ENCODE results near the gene RBM20. TPM values are rescaled to one million over a fixed set of nuclear protein-coding genes. Genes with fewer than 3 reads are reported as not detected.
"Not testable (repeated sequence)": the region's sequence is repeated elsewhere in the genome, so short reads cannot be mapped to it uniquely, and the experiment has no call there.

RBM20 gene
- total RNA-seq, 3 donors from 2014 or later, result 0.03 TPM; not detected in 2

DNA sequence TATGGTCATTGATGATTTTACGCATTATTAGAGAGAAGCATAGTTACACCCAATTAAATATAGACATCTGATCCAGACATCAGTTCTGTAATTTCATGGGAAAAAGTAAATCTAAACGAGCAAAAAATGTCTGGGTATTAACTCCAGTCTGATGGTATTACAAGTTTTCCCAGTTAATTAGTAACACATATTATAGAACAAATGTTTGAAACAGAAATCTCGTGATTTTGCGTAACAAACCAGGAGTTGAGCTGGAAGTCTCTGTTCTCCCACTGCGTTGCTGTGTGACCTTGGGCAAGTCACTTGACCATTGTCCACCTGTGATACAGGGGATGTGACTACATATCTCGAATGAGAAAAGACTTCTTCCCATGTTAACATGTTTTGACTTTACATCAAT, 43.3 kb downstream of the RBM20 start:
- Mint-ChIP-seq H3K36me3 (ENCODE audit: insufficient read depth) (no peaks in the 10 kb centered on the region), H3K4me3 (no peak overlapping the region)

DNA sequence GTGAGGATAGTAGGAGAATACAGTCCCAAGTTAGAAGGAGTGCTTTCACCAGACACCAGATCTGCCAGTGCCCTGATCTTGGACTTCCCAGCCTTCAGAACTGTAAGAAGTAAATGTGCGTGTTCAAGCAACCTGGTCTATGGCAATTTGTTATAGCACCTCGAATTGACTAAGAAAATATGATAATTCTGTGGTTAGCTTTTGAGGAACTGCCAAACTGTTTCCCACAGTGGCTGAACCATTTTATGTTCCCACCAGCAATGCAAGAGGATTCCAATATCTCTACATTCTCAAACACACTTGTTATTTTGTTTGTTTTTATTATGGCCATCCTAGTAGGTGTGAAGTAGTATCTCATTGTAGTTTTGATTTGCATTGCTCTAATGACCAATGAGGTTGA, 47.0 kb downstream of the RBM20 start:
- Mint-ChIP-seq H3K4me1 (ENCODE audit: low read depth) (no peaks in the 10 kb centered on the region), H3K27me3 (ENCODE audit: low read depth) (peaks cover 4% of the 10 kb centered on the region), H3K4me3 (no peak overlapping the region), H3K36me3 (ENCODE audit: insufficient read depth) (no peaks in the 10 kb centered on the region), H3K9me3 (peaks cover 19% of the 10 kb centered on the region)
- ATAC-seq (no peak), DNase-seq (no peak)

More for the DNA sequence above, 43.3 kb downstream of the RBM20 start:
- H3K9me3 Mint-ChIP-seq, result peaks cover 9% of the 10 kb centered on the region
- no peaks in the 10 kb centered on the region for H3K4me1 Mint-ChIP-seq (ENCODE audit: low read depth)
- ATAC-seq (no peak), DNase-seq (no peak)
- H3K27me3 Mint-ChIP-seq (ENCODE audit: low read depth), result peaks cover 14% of the 10 kb centered on the region

DNA sequence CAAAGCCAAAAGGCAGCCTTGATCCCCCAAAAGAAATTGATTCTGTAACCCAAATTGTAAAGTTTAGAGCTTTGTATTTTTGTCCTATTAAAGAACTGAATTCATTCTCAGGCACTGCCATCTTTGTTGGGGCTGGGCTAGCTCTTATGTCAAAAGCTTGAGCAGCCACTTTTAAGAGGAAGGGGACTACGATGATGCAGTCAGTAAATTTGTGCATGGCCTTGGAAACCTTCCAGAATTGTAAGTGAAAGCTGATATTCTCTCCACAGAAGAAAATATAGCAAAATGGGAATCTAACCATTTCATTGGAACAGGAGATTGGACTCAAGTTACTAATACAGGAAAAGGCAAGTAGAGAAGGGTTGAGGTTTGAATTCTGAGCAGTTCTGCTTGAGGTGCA, 50.1 kb downstream of the RBM20 start:
- no peaks in the 10 kb centered on the region for H3K36me3 Mint-ChIP-seq (ENCODE audit: insufficient read depth)
- ATAC-seq (no peak), DNase-seq (no peak)
- peaks cover 2% of the 10 kb centered on the region for H3K27me3 Mint-ChIP-seq (ENCODE audit: low read depth)
- H3K9me3 Mint-ChIP-seq, result peaks cover 19% of the 10 kb centered on the region
- H3K4me1 Mint-ChIP-seq (ENCODE audit: low read depth), result no peaks in the 10 kb centered on the region
- H3K4me3 Mint-ChIP-seq, result no peak overlapping the region

DNA sequence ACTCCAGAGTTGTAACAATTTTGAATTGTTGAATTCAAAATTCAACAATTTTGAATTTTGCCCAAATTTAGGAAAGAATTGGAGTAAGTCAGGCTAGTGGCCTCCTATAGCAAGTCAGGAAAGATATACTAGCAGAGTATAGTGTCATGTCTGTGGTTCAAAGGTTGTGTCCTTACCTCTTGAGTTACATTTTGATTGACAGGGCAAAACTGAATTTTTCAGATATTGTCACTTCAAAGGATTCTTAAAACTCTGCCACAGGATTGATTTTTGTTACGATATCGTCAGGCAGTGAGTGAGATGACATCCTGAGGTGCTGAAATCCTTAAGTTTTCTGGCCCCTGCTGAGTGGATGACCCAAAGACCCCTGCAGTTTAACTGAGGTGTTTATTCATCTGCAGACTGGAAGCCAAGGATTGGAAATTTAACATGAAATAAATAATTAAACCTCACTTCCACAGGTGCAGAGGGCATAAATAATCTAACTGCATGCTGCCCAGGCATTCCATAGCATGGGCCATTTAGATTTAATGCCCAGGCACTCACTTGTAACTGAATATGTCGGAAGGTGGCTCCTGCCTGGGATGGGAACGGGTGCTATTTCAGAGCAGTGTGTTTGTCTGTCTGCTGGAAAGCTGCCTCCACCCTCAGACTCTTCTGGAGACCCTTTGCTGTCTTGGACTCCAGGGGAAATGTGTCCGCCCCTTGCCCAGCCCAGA, 50.8 kb downstream of the RBM20 start:
- Mint-ChIP-seq H3K27me3 (ENCODE audit: low read depth) (peaks cover 2% of the 10 kb centered on the region), H3K4me1 (ENCODE audit: low read depth) (no peaks in the 10 kb centered on the region), H3K4me3 (no peak overlapping the region), H3K9me3 (peaks cover 19% of the 10 kb centered on the region), H3K36me3 (ENCODE audit: insufficient read depth) (no peaks in the 10 kb centered on the region)
- ATAC-seq (no peak), DNase-seq (no peak)

DNA sequence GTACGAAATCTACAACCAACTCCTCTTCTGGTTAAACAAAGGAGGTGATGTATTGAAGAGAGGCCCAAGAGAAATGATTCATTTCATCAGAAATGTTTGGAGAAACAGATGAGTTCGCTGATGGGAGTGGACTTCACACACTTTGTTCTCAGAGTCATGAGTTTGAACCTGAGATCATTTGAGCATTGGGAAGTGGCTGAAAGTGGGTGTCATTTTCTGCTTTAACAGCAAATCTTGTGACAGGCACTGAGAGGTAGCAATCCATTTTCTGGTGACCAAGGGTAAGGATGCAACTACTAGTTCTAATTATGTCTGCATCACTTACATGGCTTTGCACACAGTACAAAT, 51.4 kb downstream of the RBM20 start:
- Mint-ChIP-seq H3K36me3 (ENCODE audit: insufficient read depth) (no peaks in the 10 kb centered on the region), H3K9me3 (peaks cover 19% of the 10 kb centered on the region), H3K4me1 (ENCODE audit: low read depth) (no peaks in the 10 kb centered on the region), H3K27me3 (ENCODE audit: low read depth) (peaks cover 2% of the 10 kb centered on the region), H3K4me3 (no peak overlapping the region)
- no peak for ATAC-seq
- no peak for DNase-seq

DNA sequence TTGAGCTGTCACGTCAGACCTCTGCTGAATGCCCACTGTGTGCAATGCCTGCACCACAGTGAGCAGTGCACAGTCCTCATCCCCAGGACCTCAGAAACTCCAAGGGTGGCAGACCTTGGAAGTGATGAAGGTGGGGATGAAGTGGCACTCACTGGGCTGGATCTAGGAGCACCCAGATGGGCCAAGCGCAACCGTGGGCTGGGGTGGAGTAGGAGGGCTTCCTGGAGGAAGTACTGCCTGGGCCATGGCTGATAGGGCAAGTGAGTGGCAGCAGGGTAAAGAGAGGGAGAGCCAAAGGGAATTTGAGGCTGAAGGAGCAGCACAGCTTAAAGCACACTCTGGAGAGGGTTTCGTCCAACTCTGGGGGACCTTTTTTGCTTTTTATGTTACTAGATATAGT, 52.3 kb downstream of the RBM20 start:
- ATAC-seq (no peak), DNase-seq (no peak)
- Mint-ChIP-seq H3K9me3 (peaks cover 19% of the 10 kb centered on the region), H3K4me1 (ENCODE audit: low read depth) (no peaks in the 10 kb centered on the region), H3K4me3 (no peak overlapping the region), H3K36me3 (ENCODE audit: insufficient read depth) (no peaks in the 10 kb centered on the region), H3K27me3 (ENCODE audit: low read depth) (peaks cover 2% of the 10 kb centered on the region)

DNA sequence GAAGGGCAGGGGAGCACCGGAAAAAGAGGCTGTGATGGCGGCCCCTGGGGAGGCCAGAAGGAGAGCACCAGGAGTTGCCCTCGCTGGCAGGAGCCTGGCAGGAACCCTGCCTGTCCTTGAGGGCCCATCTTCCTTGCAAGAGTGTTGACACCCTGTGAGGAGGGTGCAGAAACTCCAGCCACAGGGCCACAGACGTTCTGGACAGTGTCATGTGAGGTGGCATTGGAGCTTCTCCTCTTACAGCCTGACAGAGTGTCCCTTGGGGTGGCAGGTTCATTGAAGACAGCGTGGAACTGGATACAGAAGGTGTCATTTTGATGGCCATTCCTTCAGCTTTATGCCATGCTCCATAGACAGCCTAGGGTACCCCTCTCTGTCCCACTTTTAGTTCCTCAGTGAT, 54.2 kb downstream of the RBM20 start:
- no peak overlapping the region for H3K4me3 Mint-ChIP-seq
- H3K4me1 Mint-ChIP-seq (ENCODE audit: low read depth), result no peaks in the 10 kb centered on the region
- peaks cover 2% of the 10 kb centered on the region for H3K27me3 Mint-ChIP-seq (ENCODE audit: low read depth)
- DNase-seq (no peak), ATAC-seq (no peak)
- H3K36me3 Mint-ChIP-seq (ENCODE audit: insufficient read depth), result no peaks in the 10 kb centered on the region
- peaks cover 1% of the 10 kb centered on the region for H3K9me3 Mint-ChIP-seq

DNA sequence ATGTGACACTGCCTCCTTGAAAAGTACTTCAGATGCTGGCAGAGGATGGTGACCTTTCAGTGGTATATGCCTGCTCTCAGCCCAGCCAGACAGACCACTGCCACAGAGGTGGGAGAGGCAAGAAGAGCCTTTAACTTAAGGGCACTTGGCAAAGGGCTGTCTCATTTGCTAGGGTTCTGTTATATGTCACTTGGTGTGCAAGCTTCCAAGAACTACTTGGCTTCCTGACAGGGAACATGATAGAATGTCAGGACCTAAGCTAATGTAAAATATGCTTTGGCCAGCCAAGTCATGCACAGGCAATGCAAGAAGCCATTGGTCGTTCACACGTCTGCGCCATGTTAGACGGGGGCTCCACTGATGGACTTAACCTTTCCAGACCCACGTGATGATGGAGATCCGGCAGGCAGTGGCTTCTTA, 54.7 kb downstream of the RBM20 start:
- H3K4me1 Mint-ChIP-seq (ENCODE audit: low read depth), result no peaks in the 10 kb centered on the region
- peaks cover 2% of the 10 kb centered on the region for H3K27me3 Mint-ChIP-seq (ENCODE audit: low read depth)
- ATAC-seq, result no peak
- no peaks in the 10 kb centered on the region for H3K36me3 Mint-ChIP-seq (ENCODE audit: insufficient read depth)
- DNase-seq, result no peak
- H3K4me3 Mint-ChIP-seq, result no peak overlapping the region
- H3K9me3 Mint-ChIP-seq, result no peaks in the 10 kb centered on the region

DNA sequence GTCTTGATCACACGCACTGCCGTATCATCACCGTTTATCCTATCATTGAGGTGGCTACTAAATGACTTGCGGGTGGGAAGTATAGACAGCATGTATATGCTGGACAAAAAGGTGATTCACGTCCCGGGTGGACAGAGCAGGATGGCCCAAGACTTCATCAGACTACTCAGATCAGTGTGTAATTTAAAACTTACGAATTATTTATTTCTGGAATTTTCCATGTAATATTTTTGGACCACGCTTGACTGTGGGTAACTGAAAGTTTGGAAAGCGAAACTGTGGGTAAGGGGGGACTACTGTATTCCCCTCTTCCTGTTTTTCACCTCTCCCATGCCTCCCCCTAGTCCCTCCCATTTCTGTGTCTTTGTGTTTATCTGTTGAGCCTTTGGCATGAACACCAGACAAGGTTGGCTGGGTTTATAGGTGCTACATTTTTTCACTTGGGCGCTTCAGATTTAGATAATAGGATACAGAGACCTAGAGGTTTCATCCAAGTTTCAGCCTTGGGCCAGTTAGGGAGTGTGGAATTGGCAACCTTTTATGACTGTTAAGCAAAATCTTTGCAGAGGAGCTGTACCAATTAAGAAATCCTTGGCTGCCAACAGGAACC, 55.8 kb downstream of the RBM20 start:
- no peak overlapping the region for H3K4me3 Mint-ChIP-seq
- H3K9me3 Mint-ChIP-seq, result no peaks in the 10 kb centered on the region
- H3K4me1 Mint-ChIP-seq (ENCODE audit: low read depth), result no peaks in the 10 kb centered on the region
- ATAC-seq, result no peak
- DNase-seq, result no peak
- H3K36me3 Mint-ChIP-seq (ENCODE audit: insufficient read depth), result no peaks in the 10 kb centered on the region
- no peaks in the 10 kb centered on the region for H3K27me3 Mint-ChIP-seq (ENCODE audit: low read depth)

DNA sequence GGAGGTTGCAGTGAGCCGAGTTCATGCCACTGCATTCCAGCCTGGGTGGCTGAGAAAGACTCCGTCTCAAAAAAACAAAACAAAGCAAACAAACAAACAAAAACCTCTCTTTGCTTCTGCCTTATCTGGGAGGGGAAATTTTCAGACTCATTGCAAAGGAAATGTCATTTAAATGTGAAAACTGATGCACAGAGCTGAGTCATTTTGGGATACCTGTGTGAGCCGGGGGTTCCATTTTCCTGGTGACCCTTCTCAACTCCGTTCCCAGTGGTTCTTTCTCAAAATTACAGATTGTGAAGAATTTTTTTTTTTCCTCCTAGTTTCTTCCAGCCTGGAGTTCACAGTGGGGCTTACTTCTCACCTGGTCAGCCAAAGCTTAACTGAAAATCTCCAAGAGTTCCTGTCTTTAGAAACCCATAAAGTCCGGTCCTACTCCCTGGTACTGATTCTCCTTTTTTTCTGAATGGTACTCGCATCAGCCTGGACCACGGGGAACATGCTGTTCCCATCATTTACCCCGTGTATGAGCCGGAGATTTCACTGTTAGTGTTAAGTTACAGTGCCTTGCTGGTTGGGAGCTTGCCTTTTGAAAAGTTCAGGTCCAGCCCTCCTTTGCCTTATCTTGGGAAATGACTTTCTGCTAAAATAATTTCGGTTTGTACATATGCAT, 56.9 kb downstream of the RBM20 start:
- Mint-ChIP-seq H3K27me3 (ENCODE audit: low read depth) (no peaks in the 10 kb centered on the region), H3K4me3 (no peak overlapping the region), H3K4me1 (ENCODE audit: low read depth) (no peaks in the 10 kb centered on the region), H3K36me3 (ENCODE audit: insufficient read depth) (no peaks in the 10 kb centered on the region), H3K9me3 (no peaks in the 10 kb centered on the region)
- ATAC-seq (no peak), DNase-seq (no peak)

DNA sequence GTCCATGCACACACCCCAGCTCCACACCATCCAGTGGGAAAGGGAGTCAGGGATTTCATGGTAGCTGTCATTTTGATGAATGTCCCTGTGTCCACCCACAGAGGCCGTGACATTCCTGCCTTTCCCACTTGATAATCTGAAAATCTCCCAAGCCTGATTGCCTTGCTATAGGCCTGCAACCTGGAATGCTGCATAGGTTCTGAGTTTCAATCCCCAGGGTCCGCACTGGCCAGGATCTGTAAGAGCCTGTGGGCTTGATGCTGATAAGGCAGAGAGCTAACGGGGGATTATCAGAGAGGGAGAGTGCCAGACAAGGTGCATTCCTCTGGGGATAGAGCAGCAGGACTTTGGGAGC, 57.5 kb downstream of the RBM20 start:
- ATAC-seq (no peak), DNase-seq (no peak)
- Mint-ChIP-seq H3K4me3 (no peak overlapping the region), H3K4me1 (ENCODE audit: low read depth) (no peaks in the 10 kb centered on the region), H3K36me3 (ENCODE audit: insufficient read depth) (no peaks in the 10 kb centered on the region), H3K27me3 (ENCODE audit: low read depth) (no peaks in the 10 kb centered on the region), H3K9me3 (no peaks in the 10 kb centered on the region)

DNA sequence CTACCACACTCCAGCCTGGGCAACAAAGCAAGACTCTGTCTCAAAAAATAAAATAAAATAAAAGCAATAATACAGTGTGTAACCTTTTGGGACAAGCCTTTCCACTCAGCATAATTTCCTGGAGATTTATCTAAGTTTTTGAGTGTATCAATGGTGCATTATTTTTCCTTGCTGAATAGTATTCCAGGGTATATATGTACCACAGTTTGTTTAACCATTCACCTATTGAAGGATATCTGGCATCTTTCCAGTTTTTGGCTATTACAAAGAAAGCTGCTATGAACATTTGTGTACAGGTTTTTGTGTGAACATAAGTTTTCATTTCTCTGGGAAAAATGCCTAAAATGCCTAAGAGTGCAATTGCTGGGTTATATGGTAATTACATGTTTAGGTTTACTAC, 59.9 kb downstream of the RBM20 start:
- Mint-ChIP-seq H3K27me3 (ENCODE audit: low read depth) (peaks cover 5% of the 10 kb centered on the region), H3K4me3 (no peak overlapping the region), H3K4me1 (ENCODE audit: low read depth) (no peaks in the 10 kb centered on the region), H3K36me3 (ENCODE audit: insufficient read depth) (no peaks in the 10 kb centered on the region), H3K9me3 (no peaks in the 10 kb centered on the region)
- DNase-seq, result no peak
- ATAC-seq, result no peak

DNA sequence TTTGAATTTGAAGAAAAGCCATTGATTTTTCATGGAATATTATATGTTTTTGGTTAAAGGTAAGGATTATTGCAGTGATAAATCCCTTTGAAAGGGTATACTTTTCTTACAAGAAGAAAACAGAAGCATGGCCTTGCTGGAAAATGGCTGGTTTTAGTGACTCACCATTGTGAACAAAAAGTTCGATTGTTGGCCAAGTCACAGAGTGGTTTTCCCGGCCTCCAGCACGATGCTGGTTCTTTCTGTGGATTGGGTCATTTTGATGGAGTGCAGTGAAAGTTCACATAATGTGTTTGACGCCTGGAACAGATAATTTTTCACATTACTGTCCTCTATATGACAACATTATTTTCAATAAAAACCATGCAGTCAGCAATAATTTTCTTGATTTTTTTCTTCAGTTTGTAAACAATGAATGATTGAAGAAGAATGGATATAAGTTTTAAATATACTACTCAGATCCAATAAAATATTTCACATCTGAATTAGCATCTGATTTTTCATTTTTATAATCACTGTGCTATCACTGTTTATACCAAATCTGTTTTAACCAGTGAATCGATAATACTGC, 60.9 kb downstream of the RBM20 start:
- H3K36me3 Mint-ChIP-seq (ENCODE audit: insufficient read depth), result no peaks in the 10 kb centered on the region
- H3K4me3 Mint-ChIP-seq, result no peak overlapping the region
- ATAC-seq (no peak), DNase-seq (no peak)
- no peaks in the 10 kb centered on the region for H3K4me1 Mint-ChIP-seq (ENCODE audit: low read depth)
- no peaks in the 10 kb centered on the region for H3K9me3 Mint-ChIP-seq
- peaks cover 5% of the 10 kb centered on the region for H3K27me3 Mint-ChIP-seq (ENCODE audit: low read depth)

DNA sequence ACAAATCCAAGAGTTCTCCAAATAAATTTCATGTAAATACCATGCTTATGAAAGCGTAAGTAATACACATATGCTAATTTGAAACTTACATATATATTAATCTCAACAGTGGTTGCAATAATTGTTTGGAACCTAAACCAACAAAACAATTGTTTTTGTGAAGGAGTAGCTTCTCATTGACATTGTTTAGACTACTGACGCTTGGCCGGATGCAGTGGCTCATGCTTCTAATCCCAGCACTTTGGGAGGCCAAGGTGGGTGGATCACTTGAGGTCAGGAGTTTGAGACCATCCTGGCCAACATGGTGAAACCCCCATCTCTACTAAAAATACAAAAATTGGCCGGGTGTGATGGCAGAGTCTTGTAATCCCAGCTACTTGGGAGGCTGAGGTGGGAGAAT, 61.5 kb downstream of the RBM20 start:
- not testable (repeated sequence) for H3K9me3 Mint-ChIP-seq; DNase-seq; ATAC-seq; H3K27me3 Mint-ChIP-seq (ENCODE audit: low read depth); H3K36me3 Mint-ChIP-seq (ENCODE audit: insufficient read depth); H3K4me1 Mint-ChIP-seq (ENCODE audit: low read depth); H3K4me3 Mint-ChIP-seq

DNA sequence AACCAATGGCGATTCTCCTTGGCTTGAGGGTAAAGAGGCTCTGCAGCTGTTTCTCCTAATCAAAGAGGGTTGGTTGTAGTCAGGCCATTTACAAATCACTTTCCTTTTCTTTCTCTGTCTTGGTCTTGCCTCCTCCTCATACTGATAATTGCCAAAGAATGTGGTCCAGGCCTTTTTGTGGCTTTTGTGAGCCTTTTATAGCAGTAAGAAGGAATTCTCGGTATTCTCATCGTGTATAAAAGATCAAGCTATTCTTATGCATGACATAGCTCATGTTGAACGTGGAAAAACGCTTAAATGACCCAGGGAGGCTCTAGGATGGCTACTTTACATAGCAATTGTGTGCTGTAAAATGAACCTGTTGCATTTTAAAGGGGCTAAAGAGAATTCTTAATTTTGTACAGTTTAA, 62.6 kb downstream of the RBM20 start:
- ATAC-seq, result no peak
- H3K9me3 Mint-ChIP-seq, result no peaks in the 10 kb centered on the region
- H3K4me1 Mint-ChIP-seq (ENCODE audit: low read depth), result no peaks in the 10 kb centered on the region
- no peak overlapping the region for H3K4me3 Mint-ChIP-seq
- H3K27me3 Mint-ChIP-seq (ENCODE audit: low read depth), result peaks cover 6% of the 10 kb centered on the region
- no peaks in the 10 kb centered on the region for H3K36me3 Mint-ChIP-seq (ENCODE audit: insufficient read depth)
- no peak for DNase-seq

Measured in activated T-cell treated with anti-CD3 and anti-CD28 coated beads, Interleukin-2, amount 50 U/mL, for 4 hours (primary cell).